Nucleus accumbens (tissue), 56 donors: ENCODE results near the gene AKT3.

Experiments used
- DNase-seq, 56 donors: peaks; one replicate each; lab custom pipeline; 2025; lab: John Stamatoyannopoulos, UW

AKT3 gene

DNA sequence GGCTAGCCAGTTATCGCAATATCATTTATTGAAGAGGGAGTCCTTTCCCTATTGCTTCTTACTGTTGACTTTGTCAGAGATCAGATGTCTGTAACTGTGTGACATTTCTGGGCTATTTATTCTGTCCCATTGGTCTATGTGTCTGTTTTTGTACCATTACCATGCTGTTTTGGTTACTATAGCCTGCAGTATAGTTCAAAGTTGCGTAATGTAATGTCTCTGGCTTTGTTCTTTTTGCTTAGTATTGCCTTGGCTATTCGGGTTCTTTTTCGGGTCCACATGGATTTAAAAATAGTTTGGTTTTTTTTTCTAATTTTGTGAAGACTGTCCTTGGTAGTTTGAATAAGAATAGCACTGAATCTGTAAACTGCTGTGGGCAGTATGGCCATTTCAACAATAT, 320.5 kb downstream of the AKT3 start:
- DNase-seq = no peak

GRCh38 chr1:243528459-243529121, 321.5 kb downstream of the AKT3 start:
- DNase-seq = no peak

DNA sequence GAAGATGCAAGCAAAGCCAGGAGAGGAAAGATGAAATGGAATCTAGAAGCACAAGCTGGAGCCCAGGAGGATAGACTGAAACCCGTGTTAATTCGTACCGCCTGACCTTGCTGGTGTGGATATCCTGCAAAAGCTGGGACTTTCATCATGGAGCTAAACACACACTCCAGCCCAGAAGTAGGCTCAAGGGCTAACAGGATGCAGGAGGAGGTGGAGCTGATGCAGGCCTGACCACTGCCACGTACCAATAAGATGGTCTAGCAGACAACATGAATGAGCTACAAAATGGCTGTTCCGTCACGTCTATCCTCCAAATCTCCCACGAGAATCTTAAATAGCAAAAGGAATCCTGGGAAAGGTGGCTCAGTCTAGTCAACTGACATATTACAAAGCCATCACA, 323.9 kb downstream of the AKT3 start:
- no peak for DNase-seq

- no peak for DNase-seq
Measured at GRCh38 chr1:243525085-243525487, 325.0 kb downstream of the AKT3 start.

DNA sequence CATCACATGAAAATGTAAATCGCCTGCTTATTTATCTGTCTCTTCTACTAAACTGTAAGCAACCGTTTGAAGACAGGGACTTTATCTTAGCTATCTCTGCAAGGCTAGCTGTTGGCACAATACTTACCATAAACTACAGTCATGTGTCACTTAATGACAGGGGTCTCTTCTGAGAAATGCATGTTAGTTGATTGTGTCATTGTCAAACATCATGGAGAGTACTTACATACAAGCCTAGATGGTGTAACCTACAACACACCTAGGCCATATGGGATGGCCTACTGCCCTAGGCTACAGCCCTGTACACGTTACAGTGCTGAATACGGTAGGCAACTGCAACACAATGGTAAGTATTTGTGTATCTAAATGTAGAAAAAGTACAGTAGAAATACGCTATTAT, 326.3 kb downstream of the AKT3 start:
- no peak for DNase-seq

- no peak for DNase-seq
Measured at GRCh38 chr1:243520831-243521230, 329.2 kb downstream of the AKT3 start.

DNA sequence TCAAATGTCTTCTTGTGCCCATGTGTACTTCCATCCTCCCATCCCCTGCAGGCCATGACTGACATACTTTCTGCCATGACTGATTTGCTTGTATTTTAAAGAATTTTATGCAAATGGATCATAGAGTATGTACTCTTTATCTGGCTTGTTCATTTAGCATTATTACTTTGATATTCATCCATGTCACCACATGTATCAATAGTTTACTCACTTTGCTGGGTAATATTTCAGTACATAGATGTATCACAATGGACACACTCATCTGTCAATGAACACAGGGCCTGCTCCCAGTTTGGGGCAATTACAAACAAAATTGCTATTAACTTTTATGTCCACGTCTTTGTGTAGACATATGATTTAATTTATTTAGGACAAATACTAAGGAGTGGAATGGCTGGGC, 335.1 kb downstream of the AKT3 start:
- DNase-seq = no peak

DNA sequence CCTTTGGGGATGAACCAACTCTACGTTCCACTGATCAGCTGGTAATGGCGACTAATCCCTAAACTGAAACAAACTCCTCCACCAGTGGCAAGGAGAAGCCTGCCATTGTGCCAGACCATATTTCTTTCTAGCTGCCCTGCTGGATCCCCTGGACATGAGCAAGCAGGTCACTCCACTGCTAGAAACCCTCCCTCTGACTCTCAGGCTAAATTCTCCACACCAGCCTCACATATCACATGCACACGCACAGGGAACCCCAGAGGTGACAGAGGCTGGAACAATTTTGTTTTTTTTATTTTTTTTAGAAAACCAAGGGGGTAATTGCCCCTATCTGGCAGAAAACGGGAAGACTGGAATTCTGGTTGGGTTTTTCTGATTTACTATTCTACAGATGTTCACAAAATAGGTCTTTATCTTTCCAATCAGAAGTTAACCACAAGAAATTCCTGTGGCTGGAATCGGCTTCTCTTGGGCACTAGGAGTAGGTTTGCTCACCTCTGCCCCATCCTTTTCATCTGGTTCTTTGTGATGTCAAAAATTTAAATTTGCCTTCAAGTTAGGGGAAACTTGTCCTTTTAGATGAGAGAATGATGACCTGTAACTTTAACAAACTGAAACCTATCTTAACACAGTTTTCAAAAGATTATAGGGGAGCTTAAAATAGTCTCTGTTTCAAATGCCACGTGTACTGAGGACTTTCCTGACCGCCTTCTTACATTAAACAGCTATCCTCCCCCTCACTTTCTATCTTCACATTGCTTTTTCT, 336.1 kb downstream of the AKT3 start:
- DNase-seq = no peak

DNA sequence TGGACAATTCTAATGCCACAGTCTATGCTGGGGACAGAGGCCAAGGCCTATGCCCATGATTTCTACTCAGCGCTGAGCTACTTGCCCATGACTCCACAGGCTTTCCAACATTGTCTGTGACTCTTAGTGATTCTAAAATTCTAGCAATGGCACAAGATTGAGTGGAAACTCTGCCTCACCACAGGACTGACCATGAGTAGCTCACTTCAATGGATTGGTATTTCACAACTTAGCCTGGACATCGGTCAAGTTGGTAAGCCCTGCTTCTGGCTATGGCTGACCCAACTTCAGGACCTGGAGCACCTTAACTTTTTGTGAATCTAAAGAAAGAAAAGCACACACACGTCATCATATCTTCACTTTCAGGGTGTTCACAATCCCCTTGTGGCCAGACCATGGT, 339.1 kb downstream of the AKT3 start:
- DNase-seq = no peak

DNA sequence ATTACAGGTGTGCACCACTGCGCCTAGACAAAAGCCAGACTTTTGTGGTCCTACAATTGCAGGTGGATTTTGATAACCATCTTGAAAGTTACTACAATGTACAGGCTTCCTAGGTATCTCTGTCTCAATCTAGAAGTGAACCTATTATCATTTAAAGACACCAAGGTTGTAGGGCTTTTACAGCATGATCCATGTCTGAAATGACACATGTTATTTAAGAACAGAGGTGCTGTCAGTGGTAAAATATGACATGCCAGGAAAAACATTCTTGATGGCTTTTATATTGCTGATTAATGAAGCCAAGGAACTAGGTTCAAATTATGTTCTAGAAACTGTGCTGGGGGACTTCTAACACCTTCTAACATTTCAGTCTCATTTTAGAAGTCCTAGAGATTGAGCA, 341.1 kb downstream of the AKT3 start:
- DNase-seq = no peak

DNA sequence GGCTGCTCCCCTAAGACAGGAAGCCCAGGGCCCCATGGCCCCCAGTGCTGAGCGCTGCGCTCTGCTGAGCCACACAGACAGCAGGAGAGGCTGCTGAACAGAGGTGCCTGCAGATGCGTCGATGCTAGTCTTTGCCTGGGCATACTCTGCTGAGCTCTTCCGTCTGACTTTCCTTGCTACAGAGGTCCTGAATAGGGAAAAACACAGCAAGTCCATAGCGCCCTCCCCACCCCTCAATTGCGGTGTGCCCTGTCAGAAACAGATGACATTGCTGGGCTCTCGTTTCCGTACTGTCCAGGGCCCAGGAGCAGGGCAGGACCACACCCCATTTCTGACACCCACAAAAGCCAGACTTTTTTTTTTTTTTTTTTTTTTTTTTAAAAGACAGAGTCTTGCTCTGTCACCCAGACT, 341.7 kb downstream of the AKT3 start:
- peak in 5 of 56 donors; percentile 12 to 31 (median 21) for DNase-seq

DNA sequence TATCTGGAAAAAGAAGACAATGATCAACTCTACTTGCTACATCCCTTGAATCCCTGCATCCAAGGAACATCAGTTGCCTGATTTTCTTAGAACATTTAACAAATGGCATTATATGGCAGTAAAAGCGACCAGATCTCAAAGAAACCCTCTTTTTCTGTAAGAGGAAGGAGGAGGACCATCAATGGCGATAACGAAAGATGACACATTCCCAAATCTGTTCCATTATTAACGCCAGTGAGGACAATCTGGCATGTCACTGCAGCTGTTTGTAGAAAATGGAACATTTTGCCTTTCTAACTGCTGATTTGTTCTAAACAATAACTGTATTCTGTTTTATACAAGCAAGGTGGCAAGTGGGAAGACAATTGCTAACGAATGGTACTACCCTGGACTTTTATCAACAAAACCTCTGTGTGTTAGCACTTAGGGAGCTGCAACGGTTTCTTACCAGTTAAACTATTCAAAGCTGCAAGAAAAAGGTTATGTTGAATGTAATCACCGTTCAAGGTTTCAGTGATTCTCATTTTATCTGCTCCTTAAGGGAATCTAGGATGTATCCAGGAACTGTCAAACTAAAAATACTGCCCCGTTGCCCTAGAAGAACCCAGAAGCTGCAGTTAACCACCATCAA, 342.3 kb downstream of the AKT3 start:
- DNase-seq = peak in 1 of 56 donors; percentile 28

GRCh38 chr1:243507001-243507671, 342.9 kb downstream of the AKT3 start:
- peak in 15 of 56 donors; percentile 18 to 45 (median 27) for DNase-seq

DNA sequence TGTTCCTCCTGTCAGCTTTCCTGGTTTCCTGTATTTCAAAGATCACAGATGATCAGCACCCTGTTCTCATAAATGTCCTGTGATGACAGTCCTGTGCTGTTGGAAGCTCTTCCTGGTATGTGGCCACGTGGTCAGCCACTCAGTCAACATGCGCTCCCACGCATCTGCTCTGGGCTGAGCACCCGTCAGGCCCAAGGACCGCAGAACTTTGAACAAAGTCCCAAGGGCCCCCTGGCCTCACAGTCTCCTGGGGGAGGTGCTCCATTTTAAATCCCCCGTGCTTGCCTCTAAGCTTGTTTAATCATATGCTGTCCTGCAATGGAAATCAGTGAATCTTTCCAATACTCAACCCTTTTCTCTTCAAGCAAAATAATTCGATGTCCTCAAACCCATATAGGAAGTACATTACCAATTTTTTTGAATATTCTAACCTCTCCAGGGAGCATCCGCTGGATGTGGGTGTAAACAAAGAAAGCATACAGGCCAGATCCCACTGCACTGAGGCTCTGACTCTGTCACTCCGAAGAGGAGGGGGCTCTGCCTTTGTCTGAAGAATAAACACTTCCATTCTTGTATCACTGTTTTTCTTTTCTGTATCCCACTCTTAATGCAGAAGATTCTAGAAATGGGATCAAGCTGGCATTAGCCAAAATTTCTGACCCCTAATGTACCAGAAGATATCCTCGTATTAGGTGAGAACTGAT, 343.9 kb downstream of the AKT3 start:
- peak in 11 of 56 donors; percentile 20 to 66 (median 33) for DNase-seq

GRCh38 chr1:243503155-243503554, 346.9 kb downstream of the AKT3 start:
- DNase-seq = no peak

- peak in 4 of 56 donors; percentile 25 to 76 (median 42) for DNase-seq
Measured at GRCh38 chr1:243501002-243501401, 349.0 kb downstream of the AKT3 start.

DNA sequence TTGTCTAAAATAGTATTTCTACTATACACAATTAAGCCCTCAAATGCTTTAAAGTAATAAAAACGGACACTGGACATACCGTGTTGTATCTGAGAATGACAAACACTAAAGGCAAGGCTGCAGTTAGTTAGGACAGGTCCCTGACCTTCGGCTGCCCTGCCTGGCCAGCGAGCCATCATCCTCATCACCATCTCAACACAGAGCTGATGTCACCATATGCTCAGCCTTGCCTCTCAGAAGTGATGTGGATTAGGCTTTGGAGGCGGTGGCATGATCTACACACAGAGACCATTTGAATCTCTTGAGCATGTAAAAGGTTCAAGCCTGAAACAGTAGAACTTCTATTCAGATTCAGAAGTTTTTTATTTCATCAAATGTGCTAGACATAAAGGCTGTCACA, 349.5 kb downstream of the AKT3 start:
- no peak for DNase-seq

DNA sequence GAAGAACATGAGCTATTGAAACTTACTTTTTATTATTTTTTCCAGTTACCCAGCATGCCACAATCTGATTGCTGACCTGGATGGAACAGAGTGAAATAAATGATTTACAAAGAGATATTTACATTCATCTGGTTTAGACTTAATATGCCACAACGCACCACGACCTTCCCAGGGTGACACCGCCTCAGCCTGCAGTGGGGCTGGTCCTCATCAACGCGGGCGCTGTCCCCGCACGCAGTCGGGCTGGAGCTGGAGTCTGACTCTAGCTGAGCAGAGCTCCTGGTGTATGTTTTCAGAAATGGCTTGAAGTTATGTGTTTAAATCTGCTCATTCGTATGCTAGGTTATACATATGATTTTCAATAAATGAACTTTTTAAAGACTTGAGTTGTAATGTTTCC, 350.3 kb downstream of the AKT3 start:
- DNase-seq = no peak

DNA sequence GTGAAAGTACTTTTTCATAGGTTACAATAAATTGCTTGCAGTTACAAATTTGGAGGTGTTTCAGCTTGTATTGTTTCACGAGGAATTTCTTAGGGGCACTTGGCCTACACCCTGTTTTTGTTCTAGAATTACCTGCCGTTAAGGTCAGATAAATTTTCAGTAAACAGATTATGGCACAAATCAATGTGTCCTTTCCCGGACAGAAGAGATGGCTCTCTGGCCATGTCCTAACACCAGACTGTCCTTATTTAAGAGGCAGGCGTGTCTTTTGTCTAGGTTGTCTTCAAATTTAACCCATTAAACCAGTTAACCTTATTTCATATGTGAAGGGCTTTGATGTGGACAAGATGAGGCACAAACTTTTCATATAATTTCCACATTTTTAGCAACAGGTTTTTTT, 350.8 kb downstream of the AKT3 start:
- DNase-seq = no peak

DNA sequence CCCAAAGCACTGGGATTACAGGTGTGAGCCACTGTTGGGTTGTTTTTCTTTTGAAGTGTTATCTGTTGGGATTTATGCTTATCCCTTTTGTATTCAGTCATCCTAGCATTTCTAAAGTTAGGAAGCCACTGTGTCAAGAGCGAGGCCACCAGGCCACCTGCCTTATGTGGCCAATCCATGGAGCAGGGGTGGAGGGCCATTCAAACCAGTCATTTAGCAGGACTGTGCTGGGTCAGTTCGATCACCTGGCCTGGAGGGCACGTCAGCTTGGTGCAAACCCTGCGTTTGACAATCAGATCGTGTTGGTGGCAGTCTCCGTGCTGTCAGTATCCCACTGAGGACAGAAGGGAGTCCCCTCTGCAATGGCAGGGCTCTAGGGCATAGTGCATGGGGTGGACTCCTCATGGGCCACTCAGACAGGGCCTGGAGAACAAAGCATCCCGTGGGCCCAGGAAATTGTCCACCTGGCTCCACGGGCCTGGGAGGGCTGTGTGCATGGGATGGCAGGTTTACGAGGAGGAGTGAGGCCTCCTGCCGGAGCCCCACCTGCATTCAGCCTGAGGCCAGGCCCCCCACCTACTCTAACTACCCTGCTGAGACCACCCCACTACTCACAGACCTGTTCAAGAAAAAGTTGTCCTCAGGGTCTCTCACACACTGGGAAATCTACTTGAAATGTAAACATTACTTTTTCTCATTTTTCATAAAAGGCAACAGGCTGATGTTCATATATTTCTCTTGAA, 351.9 kb downstream of the AKT3 start:
- no peak for DNase-seq
